ENCODE measurements around the gene ARHGAP26. TPM values are rescaled to one million over a fixed set of nuclear protein-coding genes. Genes with fewer than 3 reads are reported as not detected.

Gene ARHGAP26
- total and polyA plus RNA-seq, 2 of the 4 experiments (the other 2 are of a cell fraction), result 0.54 to 0.56 TPM

DNA sequence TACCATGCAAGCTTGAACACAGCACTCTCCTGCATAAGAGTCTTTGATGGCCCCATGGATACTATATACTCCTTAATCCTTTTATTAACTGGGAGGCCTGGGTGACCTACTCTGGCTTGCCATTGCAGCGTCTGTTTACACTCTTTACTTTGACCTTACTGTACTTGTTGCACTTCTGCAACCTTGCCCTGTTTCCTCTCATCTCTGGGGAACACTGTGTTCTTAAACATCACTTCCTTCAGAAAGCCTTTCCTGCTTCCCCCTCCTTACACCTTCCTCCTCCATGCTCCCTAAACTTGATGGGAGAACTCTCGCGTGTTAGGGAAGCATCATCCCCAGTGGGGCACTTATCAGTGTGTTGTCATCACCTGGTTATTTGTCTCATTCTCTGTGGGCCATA is 411.0 kb downstream of the ARHGAP26 start:
- POLR2A ChIA-PET (ENCODE audit: unreplicated experiment), result no interaction called here
- intact Hi-C loops (cut with micrococcal nuclease), result no loop called here
- CTCF ChIA-PET, result interaction anchor here (1.0 kb wide), 1 partner anchor 12 kb away, joined by 3 read pairs; no protein-coding TSS in a partner anchor

More for the DNA sequence above, 411.0 kb downstream of the ARHGAP26 start:
- Histone ChIP-seq H3K4me3 (ENCODE audit: insufficient read depth, low read depth, low read length) (no peak overlapping the region), H3K79me1 (ENCODE audit: low read depth in 1 of 2, low read length in 2 of 2) (no peaks in the 10 kb centered on the region), H2BK120ac (ENCODE audit: low read depth, low read length) (no peak overlapping the region), H4K8ac (ENCODE audit: low read depth in 2 of 2, low read length in 2 of 2) (no peak overlapping the region), H3K4ac (ENCODE audit: low read depth, low read length) (no peak overlapping the region), H2AK5ac (ENCODE audit: low read depth, low read length) (peak overlapping the region; percentile 65; the same call in 1 of the 2 replicates), H3K9me3 (ENCODE audit: control insufficient read depth, insufficient read depth, low read length) (no peaks in the 10 kb centered on the region), H3K18ac (ENCODE audit: low read depth, low read length) (no peak overlapping the region), H3K9me1 (ENCODE audit: insufficient read depth, low read length) (no peaks in the 10 kb centered on the region), H3K4me1 (ENCODE audit: control insufficient read depth, insufficient read depth, low read length) (peaks cover 4% of the 10 kb centered on the region; the same call in 1 of the 2 replicates), H4K5ac (ENCODE audit: low read depth, low read length) (no peak overlapping the region), H2BK15ac (ENCODE audit: low read depth, low read length) (no peak overlapping the region), H2AK9ac (replicated peaks; ENCODE audit: low read depth, low read length, poor library complexity) (no peak overlapping the region), H3K36me3 (ENCODE audit: control insufficient read depth, insufficient read depth, low read length) (no peaks in the 10 kb centered on the region), H3K23ac (ENCODE audit: low read depth, low read length) (no peak overlapping the region), H3K27me3 (ENCODE audit: control insufficient read depth, insufficient read depth, low read length) (no peaks in the 10 kb centered on the region), H3K9ac (ENCODE audit: low read depth, low read length) (no peak overlapping the region), H3K4me2 (ENCODE audit: low read depth, low read length) (no peak overlapping the region), H3K14ac (replicated peaks; ENCODE audit: low read depth, low read length) (no peak overlapping the region), H2BK5ac (ENCODE audit: low read depth, low read length, poor library complexity, severe bottlenecking) (no peak overlapping the region), H4K20me1 (ENCODE audit: insufficient read depth, low read length) (no peaks in the 10 kb centered on the region), H3K56ac (ENCODE audit: extremely low read depth, insufficient read depth, low read length) (no peak overlapping the region), H3K27ac (ENCODE audit: insufficient read depth, low read length) (no peak overlapping the region), H2AFZ (replicated peaks; ENCODE audit: low read length, poor library complexity) (no peak overlapping the region), H2BK20ac (ENCODE audit: low read depth, low read length) (no peak overlapping the region; the same call in 1 of the 2 replicates), H4K91ac (ENCODE audit: insufficient read depth, low read depth, low read length) (no peak overlapping the region)
- ATAC-seq (ENCODE audit: low read depth) (no peak), DNase-seq (no peak)
- 88% methylated on average over 1 of the region's 3 CpGs; no CpG with 5 or more reads in 1 of the 2 experiments for WGBS, 2 experiments (ENCODE audit: extremely low coverage in 2 of 2, insufficient read length in 1 of 2)
- no peak for TF ChIP-seq MAZ (IDR thresholded peaks at IDR 0.05; ENCODE audit: borderline replicate concordance, low read depth, low read length)
- TF ChIP-seq CEBPB (IDR thresholded peaks at IDR 0.05; ENCODE audit: low read depth, low read length), result no peak
- TF ChIP-seq FOS (IDR thresholded peaks at IDR 0.05; ENCODE audit: low read depth, low read length), result no peak
- TF ChIP-seq MXI1 (IDR thresholded peaks at IDR 0.05; ENCODE audit: borderline replicate concordance, low read depth, low read length), result no peak
- TF ChIP-seq MAFK (IDR thresholded peaks at IDR 0.05; ENCODE audit: low read depth, low read length), result no peak
- TF ChIP-seq RAD21 (IDR thresholded peaks at IDR 0.05; ENCODE audit: low read length), result no peak
- TF ChIP-seq, protein P1, sequence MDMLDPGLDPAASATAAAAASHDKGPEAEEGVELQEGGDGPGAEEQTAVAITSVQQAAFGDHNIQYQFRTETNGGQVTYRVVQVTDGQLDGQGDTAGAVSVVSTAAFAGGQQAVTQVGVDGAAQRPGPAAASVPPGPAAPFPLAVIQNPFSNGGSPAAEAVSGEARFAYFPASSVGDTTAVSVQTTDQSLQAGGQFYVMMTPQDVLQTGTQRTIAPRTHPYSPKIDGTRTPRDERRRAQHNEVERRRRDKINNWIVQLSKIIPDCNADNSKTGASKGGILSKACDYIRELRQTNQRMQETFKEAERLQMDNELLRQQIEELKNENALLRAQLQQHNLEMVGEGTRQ (IDR thresholded peaks at IDR 0.05; ENCODE audit: low read depth, low read length), result no peak
- no peak for TF ChIP-seq CHD1 (IDR thresholded peaks at IDR 0.05; ENCODE audit: low read depth, low read length)
- no peak for TF ChIP-seq SMC3 (IDR thresholded peaks at IDR 0.05; ENCODE audit: low read depth, low read length)
- in situ Hi-C loops (cut with MboI; ENCODE audit: low sequenced_read_pairs), result no loop called here
- BruUV-seq (replicated peaks), result no TSS peak
- dilution Hi-C loops (cut with HindIII; ENCODE audit: low sequenced_read_pairs, unreplicated experiment), result no loop called here
